ENCODE results near the gene USP31.

The USP31 gene

DNA sequence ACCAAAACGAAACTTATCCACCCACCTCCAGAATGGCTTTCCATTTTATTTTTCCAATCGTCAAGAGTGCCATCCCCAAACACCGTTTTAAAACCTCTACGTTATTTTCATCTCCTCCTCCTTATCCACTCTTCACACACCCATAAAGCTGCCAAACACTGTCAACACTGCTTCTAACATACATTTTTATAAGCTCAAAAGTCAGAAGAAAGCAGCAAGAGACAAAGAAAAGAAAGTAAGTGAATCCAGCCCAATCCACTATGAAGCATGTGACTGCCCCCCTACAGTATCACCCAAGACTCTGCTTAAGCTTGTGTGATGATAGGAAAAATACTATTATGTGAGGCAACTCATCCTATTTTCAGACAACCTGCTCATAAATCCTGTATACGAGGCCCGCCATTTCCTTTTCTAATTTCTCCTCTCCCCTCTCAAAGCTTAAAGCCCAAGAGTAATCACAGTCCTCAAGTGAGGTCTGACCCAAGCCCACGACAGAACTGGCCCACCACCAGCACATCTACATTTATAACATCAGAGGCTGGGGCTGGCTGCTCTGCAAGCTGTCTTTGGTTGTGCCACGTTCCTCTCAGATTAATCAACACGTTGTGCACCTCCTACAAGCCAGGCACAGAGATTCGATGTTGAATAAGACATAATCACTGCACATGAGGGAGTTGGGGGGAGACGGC lies 16.3 kb downstream of the USP31 start:
- H3K4me3 ChIP-seq (ENCODE audit: low read length) = no peak overlapping the region
- TF ChIP-seq ZNF274 (IDR thresholded peaks at IDR 0.05; ENCODE audit: low read depth, low read length) = no peak

DNA sequence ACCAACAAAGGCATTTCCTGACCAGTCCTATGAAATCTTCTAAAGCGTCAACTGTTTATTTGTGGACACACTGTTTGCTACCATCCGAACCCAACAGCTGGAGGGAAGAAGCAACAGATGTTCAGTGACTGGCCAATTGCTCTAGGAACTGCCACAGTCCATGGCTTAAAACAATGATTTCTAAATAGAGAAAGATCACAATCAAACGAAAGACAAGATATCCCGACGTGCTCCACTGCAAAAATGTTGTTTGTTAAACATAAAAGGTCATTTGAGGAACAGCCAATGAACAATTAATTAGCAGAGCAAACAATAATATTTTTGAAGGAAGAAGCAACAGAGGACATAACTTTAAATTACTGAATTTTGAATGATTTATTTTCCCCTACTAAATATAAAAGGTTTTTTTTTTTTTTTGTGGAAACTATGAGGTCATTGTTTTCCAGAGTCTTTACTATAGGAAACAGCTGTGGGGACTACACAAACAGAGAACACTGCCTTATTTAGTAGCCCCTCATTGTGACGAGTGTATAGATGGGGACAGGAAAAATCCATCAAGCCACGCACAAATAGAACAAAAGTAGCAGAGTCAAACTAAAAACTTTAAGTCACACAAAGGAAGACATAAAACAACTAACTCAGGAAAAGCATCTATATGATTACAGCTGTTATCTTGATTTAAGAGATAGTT lies 17.2 kb downstream of the USP31 start:
- no peak overlapping the region for H3K4me3 ChIP-seq (ENCODE audit: low read length)
- no peak for TF ChIP-seq ZNF274 (IDR thresholded peaks at IDR 0.05; ENCODE audit: low read depth, low read length)

DNA sequence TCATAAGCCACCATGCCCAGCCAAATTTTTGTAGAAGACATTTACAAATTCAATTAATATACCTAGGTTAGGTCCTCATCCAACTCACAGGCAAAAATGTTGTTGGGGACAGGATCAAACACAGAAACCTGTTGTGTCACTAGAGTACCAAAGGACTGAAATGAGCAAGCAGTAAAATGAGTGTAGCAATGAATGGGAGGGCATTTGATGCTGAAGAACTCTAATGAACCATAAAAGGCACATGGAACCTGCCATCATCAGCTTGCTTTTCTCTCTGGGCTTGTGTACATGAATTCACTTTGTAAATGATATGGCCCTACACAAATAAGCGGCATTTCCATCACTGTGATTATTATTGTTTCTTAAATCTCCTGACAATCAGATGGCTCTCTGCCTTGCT lies 17.8 kb downstream of the USP31 start:
- H3K4me3 ChIP-seq (ENCODE audit: low read length) = no peak overlapping the region

DNA sequence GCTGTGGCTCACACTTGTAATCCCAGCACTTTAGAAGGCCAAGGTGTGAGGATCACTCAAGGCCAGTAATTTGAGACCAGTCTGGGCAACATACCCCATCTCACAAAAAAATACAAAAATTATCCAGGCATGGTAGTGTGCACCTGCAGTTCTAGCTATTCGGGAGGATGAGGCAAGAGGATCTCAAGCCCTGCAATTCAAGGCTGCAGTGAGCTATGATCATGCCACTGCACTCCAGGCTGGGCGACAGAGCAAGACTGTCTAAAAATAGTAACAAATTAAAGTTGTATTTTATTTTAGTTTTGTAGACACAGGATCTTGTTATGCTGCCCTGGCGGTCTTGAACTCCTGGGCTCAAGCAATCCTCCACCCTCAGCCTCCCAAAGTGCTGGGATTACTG lies 18.2 kb downstream of the USP31 start:
- no peak for TF ChIP-seq ZNF274 (IDR thresholded peaks at IDR 0.05; ENCODE audit: low read depth, low read length)
- H3K4me3 ChIP-seq (ENCODE audit: low read length) = no peak overlapping the region

More for the DNA sequence above, 17.8 kb downstream of the USP31 start:
- no peak for TF ChIP-seq ZNF274 (IDR thresholded peaks at IDR 0.05; ENCODE audit: low read depth, low read length)

DNA sequence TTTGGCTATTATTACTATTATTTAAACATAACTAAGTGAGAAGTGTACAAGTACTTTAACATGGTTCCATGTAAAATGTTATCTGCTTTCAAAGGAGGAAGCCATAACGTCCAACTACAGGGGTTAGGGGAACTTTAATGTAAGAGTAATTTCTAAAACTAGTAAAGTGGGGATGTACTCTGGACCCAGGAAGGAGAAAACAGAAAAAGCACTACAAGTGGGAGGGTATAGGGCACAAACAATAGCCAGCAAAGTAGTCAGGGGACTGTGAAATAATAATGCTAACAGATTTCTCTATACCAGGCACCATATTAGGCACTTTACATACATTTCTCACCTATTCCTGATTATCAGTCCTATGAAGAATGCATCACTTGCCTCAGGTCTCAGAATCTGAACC lies 19.6 kb downstream of the USP31 start:
- no peak for TF ChIP-seq ZNF274 (IDR thresholded peaks at IDR 0.05; ENCODE audit: low read depth, low read length)
- H3K4me3 ChIP-seq (ENCODE audit: low read length) = no peak overlapping the region

- TF ChIP-seq ZNF274 (IDR thresholded peaks at IDR 0.05; ENCODE audit: low read depth, low read length) = no peak
- no peak overlapping the region for H3K4me3 ChIP-seq (ENCODE audit: low read length)
Observed at GRCh38 chr16:23128056-23128455, 21.2 kb downstream of the USP31 start.

DNA sequence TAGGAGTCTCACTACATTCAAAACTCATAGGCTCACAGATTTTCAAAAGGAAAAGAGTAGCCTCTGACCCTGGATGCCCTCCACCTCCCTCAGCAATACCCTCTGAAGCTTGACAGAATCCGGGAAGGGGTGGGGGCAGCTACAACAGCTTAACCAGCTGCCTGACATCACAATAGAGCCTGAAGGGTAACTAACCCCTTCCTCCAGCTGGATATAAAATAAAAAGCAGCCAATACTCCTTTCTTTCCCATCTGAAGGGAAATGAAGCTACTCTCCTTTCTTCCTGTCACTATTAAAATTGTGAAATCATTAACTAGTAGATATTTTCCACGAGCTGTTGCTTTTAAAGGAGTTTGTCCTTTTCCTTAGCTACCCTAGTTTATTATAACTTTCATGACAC lies 24.0 kb downstream of the USP31 start:
- no peak overlapping the region for H3K4me3 ChIP-seq (ENCODE audit: low read length)

GRCh38 chr16:23124315-23124714 lies 24.9 kb downstream of the USP31 start:
- no peak for TF ChIP-seq ZNF274 (IDR thresholded peaks at IDR 0.05; ENCODE audit: low read depth, low read length)

More for the DNA sequence above, 24.0 kb downstream of the USP31 start:
- no peak for TF ChIP-seq ZNF274 (IDR thresholded peaks at IDR 0.05; ENCODE audit: low read depth, low read length)

DNA sequence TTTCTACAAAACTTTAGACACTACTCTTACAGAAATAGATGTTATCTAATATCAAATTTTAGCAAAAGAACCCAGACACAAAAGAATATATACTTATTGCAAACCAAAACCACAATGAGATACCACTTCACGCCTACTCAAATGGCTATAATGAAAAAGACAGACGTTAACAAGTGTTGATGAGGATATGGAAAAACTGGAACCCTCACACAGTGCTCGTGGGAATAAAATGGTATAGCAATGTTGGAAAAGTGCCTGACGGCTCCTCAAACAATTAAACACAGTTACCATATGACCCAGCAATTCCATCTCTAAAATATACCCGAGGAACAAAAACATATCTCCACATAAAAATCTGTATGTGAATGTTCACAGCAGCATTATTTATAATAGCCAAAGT lies 27.1 kb downstream of the USP31 start:
- no peak for TF ChIP-seq ZNF274 (IDR thresholded peaks at IDR 0.05; ENCODE audit: low read depth, low read length)
- H3K4me3 ChIP-seq (ENCODE audit: low read length) = no peak overlapping the region

More at GRCh38 chr16:23124315-23124714, 24.9 kb downstream of the USP31 start:
- H3K4me3 ChIP-seq (ENCODE audit: low read length) = no peak overlapping the region

- TF ChIP-seq ZNF274 (IDR thresholded peaks at IDR 0.05; ENCODE audit: low read depth, low read length) = no peak
Observed at GRCh38 chr16:23121024-23121423, 28.2 kb downstream of the USP31 start.

DNA sequence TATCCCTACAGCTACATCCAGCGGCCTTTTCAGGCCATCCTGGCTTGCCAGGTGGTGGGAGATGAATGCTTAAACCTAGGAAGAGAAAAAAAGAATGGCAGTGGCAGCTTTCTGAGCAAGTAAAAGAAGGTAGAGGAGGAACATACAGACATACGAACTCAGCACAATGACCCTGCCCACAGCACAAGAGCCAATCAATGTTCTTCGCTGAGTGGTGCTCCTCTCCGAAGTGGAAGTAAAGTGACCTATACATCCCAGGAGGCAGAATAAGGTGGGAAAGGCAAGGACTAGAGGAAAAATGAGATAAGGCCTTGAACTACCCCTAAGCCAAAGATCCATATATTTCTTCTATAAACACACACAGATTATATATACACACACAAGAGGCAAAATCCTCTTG lies 28.7 kb downstream of the USP31 start:
- no peak for TF ChIP-seq ZNF274 (IDR thresholded peaks at IDR 0.05; ENCODE audit: low read depth, low read length)
- H3K4me3 ChIP-seq (ENCODE audit: low read length) = no peak overlapping the region

More at GRCh38 chr16:23121024-23121423, 28.2 kb downstream of the USP31 start:
- no peak overlapping the region for H3K4me3 ChIP-seq (ENCODE audit: low read length)

DNA sequence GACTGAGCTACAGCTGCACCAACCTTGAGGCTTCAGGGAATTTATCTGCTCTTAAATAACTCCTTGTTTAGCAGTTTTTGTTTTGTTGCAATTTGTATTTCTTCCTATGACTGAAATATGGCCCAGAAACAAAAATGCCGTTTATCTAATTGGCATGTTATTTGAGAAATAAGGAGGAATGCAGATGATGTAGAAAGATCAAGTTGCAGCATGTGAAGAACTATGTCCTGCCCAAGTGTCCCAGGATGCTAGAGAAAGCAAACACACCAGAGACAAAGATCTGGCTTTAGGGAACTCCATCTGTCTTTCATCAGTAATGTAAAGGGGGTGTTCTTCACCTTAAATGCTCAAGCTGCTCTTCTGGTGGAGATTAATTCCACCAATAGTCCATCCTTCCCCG lies 29.7 kb downstream of the USP31 start:
- H3K4me3 ChIP-seq (ENCODE audit: low read length) = no peak overlapping the region
- no peak for TF ChIP-seq ZNF274 (IDR thresholded peaks at IDR 0.05; ENCODE audit: low read depth, low read length)

DNA sequence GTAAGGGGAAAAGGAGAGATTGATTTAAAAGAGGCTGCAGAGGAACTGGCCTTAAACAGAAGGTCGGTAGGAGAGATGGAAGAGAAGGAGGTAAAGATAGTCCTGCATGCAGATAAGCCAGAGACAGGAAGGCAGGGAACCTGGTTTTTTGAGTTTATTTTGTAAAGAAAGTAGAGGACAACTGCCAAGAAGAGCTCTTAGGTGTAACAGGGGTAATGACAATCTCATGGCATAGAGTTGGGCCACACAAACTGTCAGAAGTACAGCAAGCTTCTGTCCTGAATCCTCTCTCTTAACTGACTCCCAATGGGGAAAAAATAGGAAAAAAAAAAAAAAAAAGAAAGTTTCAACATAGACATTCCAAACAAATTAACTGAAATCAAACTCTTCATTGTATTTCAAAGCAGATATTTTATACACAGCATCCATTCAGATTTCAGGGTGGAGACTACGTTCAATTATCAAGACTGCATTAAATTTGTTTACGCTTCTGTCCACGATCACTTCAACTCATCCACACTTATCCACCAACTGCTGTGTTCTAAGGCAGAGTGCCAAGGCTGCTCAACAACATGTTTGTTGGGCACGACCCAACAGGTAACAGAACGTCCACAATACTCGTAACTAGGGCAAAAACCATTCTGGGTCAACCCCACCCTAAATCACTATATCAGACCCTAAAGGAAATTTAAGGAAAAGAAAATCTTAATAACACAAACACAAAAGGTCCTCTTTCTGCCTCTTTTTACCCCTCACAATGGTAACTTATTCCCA lies 34.9 kb downstream of the USP31 start:
- no peak overlapping the region for H3K4me3 ChIP-seq (ENCODE audit: low read length)
- no peak for TF ChIP-seq ZNF274 (IDR thresholded peaks at IDR 0.05; ENCODE audit: low read depth, low read length)

- no peak overlapping the region for H3K4me3 ChIP-seq (ENCODE audit: low read length)
- TF ChIP-seq ZNF274 (IDR thresholded peaks at IDR 0.05; ENCODE audit: low read depth, low read length) = no peak
Observed at GRCh38 chr16:23113185-23113584, 36.1 kb downstream of the USP31 start.

All from GM08714 (cell line).